SW480 (cell line): ENCODE measurements around the gene MTRF1L.
"Not testable (repeated sequence)": the region's sequence is repeated elsewhere in the genome, so short reads cannot be mapped to it uniquely, and the experiment has no call there.

Source experiments
- DNase-seq: peaks from one replicate; pipeline ENCODE4 v3.0.0-alpha.2; 2016; ENCODE audit warnings: low spot score

Gene MTRF1L

GRCh38 chr6:152969688-152970418 is 32.7 kb downstream of the MTRF1L start:
- DNase-seq: no peak

GRCh38 chr6:152966168-152966894 is 36.2 kb downstream of the MTRF1L start:
- DNase-seq: not testable (repeated sequence)

GRCh38 chr6:152959333-152959732 is 43.2 kb downstream of the MTRF1L start:
- no peak for DNase-seq

GRCh38 chr6:152957796-152958195 is 44.7 kb downstream of the MTRF1L start:
- no peak for DNase-seq

GRCh38 chr6:152954443-152954842 is 48.1 kb downstream of the MTRF1L start:
- DNase-seq: no peak

GRCh38 chr6:152952866-152953509 is 49.5 kb downstream of the MTRF1L start:
- peak; percentile 21 for DNase-seq

GRCh38 chr6:152952045-152952444 is 50.5 kb downstream of the MTRF1L start:
- peak; percentile 57 for DNase-seq

GRCh38 chr6:152950240-152950639 is 52.3 kb downstream of the MTRF1L start:
- DNase-seq: no peak

GRCh38 chr6:152948150-152948768 is 54.2 kb downstream of the MTRF1L start:
- peak; percentile 42 for DNase-seq

- DNase-seq: no peak
Measured at GRCh38 chr6:152946995-152947394, 55.5 kb downstream of the MTRF1L start.

GRCh38 chr6:152946484-152946883 is 56.0 kb downstream of the MTRF1L start:
- DNase-seq: no peak

GRCh38 chr6:152943260-152943897 is 59.1 kb downstream of the MTRF1L start:
- DNase-seq: no peak

- no peak for DNase-seq
Measured at GRCh38 chr6:152942319-152942869, 60.1 kb downstream of the MTRF1L start.

GRCh38 chr6:152941746-152942145 is 60.8 kb downstream of the MTRF1L start:
- DNase-seq: no peak
